ENCODE measurements around the gene DEDD2. TPM values are rescaled to one million over a fixed set of nuclear protein-coding genes. Genes with fewer than 3 reads are reported as not detected.
A peak's percentile ranks its signal among the peaks of the same experiment; 100 is the strongest.

The DEDD2 gene
- total and polyA plus RNA-seq, 2 donors (not counting 3 experiments of a cell fraction or from before 2014, with no cell fraction given), result 19.5 to 34.8 TPM

DNA sequence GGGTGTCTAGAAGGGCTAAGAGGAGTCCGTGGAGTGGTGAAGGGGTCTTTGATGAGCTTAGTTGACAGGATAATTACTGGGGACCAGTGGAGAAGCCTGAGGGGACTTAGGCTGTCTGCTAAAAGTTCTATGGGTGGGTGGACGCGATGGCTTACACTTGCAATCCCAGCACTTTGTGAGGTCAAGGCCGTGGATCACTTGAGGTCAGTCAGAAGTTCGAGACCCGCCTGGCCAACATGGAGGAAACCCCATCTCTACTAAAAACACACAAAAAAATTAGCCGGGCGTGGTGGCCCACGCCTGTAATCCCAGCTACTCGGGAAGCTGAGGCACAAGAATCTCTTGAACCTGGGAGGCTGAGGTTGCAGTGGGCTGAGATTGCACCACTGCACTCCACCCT, 27.8 kb upstream of the DEDD2 start:
- peaks cover 7 to 24% of the 10 kb centered on the region in 2 experiments for H3K36me3 ChIP-seq (ENCODE audit: control insufficient read depth in 2 of 2, extremely low read depth in 1 of 2, insufficient read depth in 2 of 2, low read length in 2 of 2)
- FAIRE-seq (peak; percentile 21), DNase-seq (ENCODE audit: low read depth, low spot score) (no peak)
- H4K20me1 ChIP-seq (replicated peaks; ENCODE audit: control insufficient read depth, extremely low read depth, insufficient read depth, low read length), result no peaks in the 10 kb centered on the region
- H3K79me2 ChIP-seq (ENCODE audit: control insufficient read depth, insufficient read depth, low read length), result peaks cover 28% of the 10 kb centered on the region
- no peaks in the 10 kb centered on the region for H3K27me3 ChIP-seq (ENCODE audit: control insufficient read depth in 2 of 2, insufficient read depth in 2 of 2, low read length in 2 of 2)
- dilution Hi-C loops (cut with MboI; ENCODE audit: extremely low pct_ligation_motif_present, low sequenced_read_pairs) (no loop called here), intact Hi-C loops (cut with micrococcal nuclease) (no loop called here)
- ChIA-PET CTCF (interaction anchor here (0.9 to 11.8 kb wide), 19 partner anchors 11 to 156 kb away, joined by 3 to 365 read pairs (median 9); partner anchors contain the start of genes CIC, ERF, POU2F2 and ZNF526), POLR2A (interaction anchor here (0.6 kb wide), 1 partner anchor 21 kb away, joined by 5 read pairs; no protein-coding TSS in a partner anchor)
- no peak overlapping the region for H3K9ac ChIP-seq (replicated peaks; ENCODE audit: extremely low read depth, insufficient read depth, low read length)
- H2AFZ ChIP-seq (ENCODE audit: low read depth, low read length), result no peak overlapping the region
- no peak for TF ChIP-seq MYC (IDR thresholded peaks at IDR 0.05; ENCODE audit: low read depth, low read length)
- TF ChIP-seq, protein P1, sequence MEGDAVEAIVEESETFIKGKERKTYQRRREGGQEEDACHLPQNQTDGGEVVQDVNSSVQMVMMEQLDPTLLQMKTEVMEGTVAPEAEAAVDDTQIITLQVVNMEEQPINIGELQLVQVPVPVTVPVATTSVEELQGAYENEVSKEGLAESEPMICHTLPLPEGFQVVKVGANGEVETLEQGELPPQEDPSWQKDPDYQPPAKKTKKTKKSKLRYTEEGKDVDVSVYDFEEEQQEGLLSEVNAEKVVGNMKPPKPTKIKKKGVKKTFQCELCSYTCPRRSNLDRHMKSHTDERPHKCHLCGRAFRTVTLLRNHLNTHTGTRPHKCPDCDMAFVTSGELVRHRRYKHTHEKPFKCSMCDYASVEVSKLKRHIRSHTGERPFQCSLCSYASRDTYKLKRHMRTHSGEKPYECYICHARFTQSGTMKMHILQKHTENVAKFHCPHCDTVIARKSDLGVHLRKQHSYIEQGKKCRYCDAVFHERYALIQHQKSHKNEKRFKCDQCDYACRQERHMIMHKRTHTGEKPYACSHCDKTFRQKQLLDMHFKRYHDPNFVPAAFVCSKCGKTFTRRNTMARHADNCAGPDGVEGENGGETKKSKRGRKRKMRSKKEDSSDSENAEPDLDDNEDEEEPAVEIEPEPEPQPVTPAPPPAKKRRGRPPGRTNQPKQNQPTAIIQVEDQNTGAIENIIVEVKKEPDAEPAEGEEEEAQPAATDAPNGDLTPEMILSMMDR (IDR thresholded peaks at IDR 0.05; ENCODE audit: extremely low read depth in 1 of 2, insufficient read depth in 1 of 2, low read depth in 1 of 2, low read length in 2 of 2), result no peak
- BruUV-seq (replicated peaks), result no TSS peak
- H3K4me3 ChIP-seq (replicated peaks in 1 of 3; ENCODE audit: insufficient read depth in 1 of 3, low read depth in 1 of 3, low read length in 3 of 3), result no peak overlapping the region
- H3K27ac ChIP-seq (ENCODE audit: insufficient read depth, low read depth, low read length), result peak overlapping the region; percentile 14
- no peak overlapping the region for H3K4me2 ChIP-seq (ENCODE audit: insufficient read depth, low read length)
- H3K9me3 ChIP-seq (replicated peaks; ENCODE audit: control insufficient read depth, insufficient read depth, low read length), result no peaks in the 10 kb centered on the region
- no peaks in the 10 kb centered on the region for H3K9me1 ChIP-seq (replicated peaks; ENCODE audit: control insufficient read depth, extremely low read depth, insufficient read depth, low read length)
- H3K4me1 ChIP-seq (ENCODE audit: control insufficient read depth, extremely low read depth, insufficient read depth, low read length), result peaks cover 34% of the 10 kb centered on the region

DNA sequence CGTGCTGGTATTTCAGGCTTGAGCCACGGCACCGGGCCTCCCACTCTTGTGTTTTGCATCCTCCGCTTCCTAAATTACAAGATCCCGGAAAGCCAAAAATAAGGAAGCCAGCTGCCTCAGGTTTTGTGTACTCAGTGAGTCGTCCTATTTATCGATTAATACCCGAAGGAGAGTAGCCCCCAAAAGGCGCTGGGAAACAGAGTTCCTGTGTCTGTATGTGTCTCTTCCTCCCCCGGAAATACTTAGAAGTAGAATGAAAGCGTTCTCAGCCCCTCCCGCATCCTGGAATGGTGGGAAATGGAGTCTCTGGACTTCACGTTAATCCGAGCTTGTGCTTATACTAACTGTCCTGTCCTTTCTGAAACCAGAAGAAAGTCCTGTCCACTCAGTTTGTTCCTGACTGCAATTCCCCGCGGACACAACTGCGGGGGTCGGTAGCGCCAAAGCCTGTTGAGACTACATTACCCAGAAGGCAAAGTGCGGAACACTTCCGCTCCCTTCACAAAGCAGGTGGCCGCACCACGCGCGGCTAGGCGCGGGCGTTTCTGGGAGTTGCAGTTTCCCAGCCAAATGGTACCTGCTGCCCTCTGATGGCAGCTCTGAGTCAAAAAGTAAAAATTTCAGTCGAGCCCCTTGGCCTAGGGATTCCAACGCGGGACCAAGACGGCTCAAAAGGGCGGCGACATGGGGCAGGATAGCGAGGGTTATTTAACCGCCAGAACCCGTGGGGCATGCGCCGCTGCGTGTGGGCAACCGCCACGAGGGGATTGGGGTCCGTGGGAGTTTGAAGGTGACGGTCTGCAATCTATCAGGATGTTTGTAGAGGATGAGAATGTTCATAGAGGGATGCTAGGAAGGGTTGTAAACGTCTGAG, 27.1 kb upstream of the DEDD2 start:
- H3K27me3 ChIP-seq (ENCODE audit: control insufficient read depth in 2 of 2, insufficient read depth in 2 of 2, low read length in 2 of 2), result no peaks in the 10 kb centered on the region
- H3K79me2 ChIP-seq (ENCODE audit: control insufficient read depth, insufficient read depth, low read length), result peaks cover 28% of the 10 kb centered on the region
- H2AFZ ChIP-seq (ENCODE audit: low read depth, low read length), result peak overlapping the region; percentile 80
- TSS peak; percentile 3 for BruUV-seq (replicated peaks)
- DNase-seq (ENCODE audit: low read depth, low spot score) (peak; percentile 96), FAIRE-seq (peak; percentile 97)
- H3K9ac ChIP-seq (replicated peaks; ENCODE audit: extremely low read depth, insufficient read depth, low read length), result peak overlapping the region; percentile 56
- H3K9me3 ChIP-seq (replicated peaks; ENCODE audit: control insufficient read depth, insufficient read depth, low read length), result no peaks in the 10 kb centered on the region
- H3K4me3 ChIP-seq (replicated peaks in 1 of 3; ENCODE audit: insufficient read depth in 1 of 3, low read depth in 1 of 3, low read length in 3 of 3), result peak overlapping the region; percentile 49 to 71 (median 69)
- dilution Hi-C loops (cut with MboI; ENCODE audit: extremely low pct_ligation_motif_present, low sequenced_read_pairs) (no loop called here), intact Hi-C loops (cut with micrococcal nuclease) (loop anchor here (1.0 kb wide), 6 partner anchors 9 to 136 kb away; partner anchors contain the start of gene MEGF8)
- ChIA-PET POLR2A (interaction anchor here (0.6 to 1.0 kb wide), 2 partner anchors 21 to 35 kb away, joined by 3 to 5 read pairs; no protein-coding TSS in a partner anchor), CTCF (interaction anchor here (0.7 to 11.8 kb wide), 11 partner anchors 11 to 131 kb away, joined by 3 to 365 read pairs (median 6); partner anchors contain the start of genes ERF, POU2F2 and ZNF526)
- peaks cover 3 to 21% of the 10 kb centered on the region in 2 experiments for H3K36me3 ChIP-seq (ENCODE audit: control insufficient read depth in 2 of 2, extremely low read depth in 1 of 2, insufficient read depth in 2 of 2, low read length in 2 of 2)
- no peaks in the 10 kb centered on the region for H3K9me1 ChIP-seq (replicated peaks; ENCODE audit: control insufficient read depth, extremely low read depth, insufficient read depth, low read length)
- peak overlapping the region; percentile 83 for H3K4me2 ChIP-seq (ENCODE audit: insufficient read depth, low read length)
- peaks cover 30% of the 10 kb centered on the region for H3K4me1 ChIP-seq (ENCODE audit: control insufficient read depth, extremely low read depth, insufficient read depth, low read length)
- peak overlapping the region; percentile 67 for H3K27ac ChIP-seq (ENCODE audit: insufficient read depth, low read depth, low read length)
- TF ChIP-seq, protein P1 (IDR thresholded peaks at IDR 0.05; ENCODE audit: extremely low read depth in 1 of 2, insufficient read depth in 1 of 2, low read depth in 1 of 2, low read length in 2 of 2), result peak; percentile 57 to 72
- TF ChIP-seq JUN (IDR thresholded peaks at IDR 0.05; ENCODE audit: borderline replicate concordance, insufficient read depth, insufficient read length, low read depth) (no peak), EZH2 (IDR thresholded peaks at IDR 0.05; ENCODE audit: borderline replicate concordance, low read depth, low read length, severe bottlenecking) (no peak), MYC (IDR thresholded peaks at IDR 0.05; ENCODE audit: low read depth, low read length) (no peak), GATA2 (IDR thresholded peaks at IDR 0.05; ENCODE audit: insufficient read depth, insufficient read length, low read depth, low read length) (no peak), POLR2AphosphoS5 (IDR thresholded peaks at IDR 0.05; ENCODE audit: insufficient read depth, low read depth, low read length) (peak; percentile 18)
- TF ChIP-seq, protein P2, sequence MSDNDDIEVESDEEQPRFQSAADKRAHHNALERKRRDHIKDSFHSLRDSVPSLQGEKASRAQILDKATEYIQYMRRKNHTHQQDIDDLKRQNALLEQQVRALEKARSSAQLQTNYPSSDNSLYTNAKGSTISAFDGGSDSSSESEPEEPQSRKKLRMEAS (IDR thresholded peaks at IDR 0.05; ENCODE audit: insufficient read depth, insufficient read length), result peak; percentile 57
- H4K20me1 ChIP-seq (replicated peaks; ENCODE audit: control insufficient read depth, extremely low read depth, insufficient read depth, low read length), result no peaks in the 10 kb centered on the region

All from endothelial cell of umbilical vein (primary cell).